Ramos (cell line): Measurements from ENCODE around the gene MICAL3.

Experiments used
- in situ Hi-C: fragments of 300-500 bp; cut with MboI; formaldehyde crosslinking; loops from one replicate; pipeline ENCODE4 v1.14.3; 2022; ENCODE audit warnings: low sequenced_read_pairs; ENCODE audit not compliant: unreplicated experiment

MICAL3 gene

GRCh38 chr22:17957204-17957603 lies 67.2 kb downstream of the MICAL3 start:
- in situ Hi-C loops = no loop called here

GRCh38 chr22:17956630-17957029 lies 67.7 kb downstream of the MICAL3 start:
- in situ Hi-C loops = no loop called here

GRCh38 chr22:17955590-17956379 lies 68.6 kb downstream of the MICAL3 start:
- in situ Hi-C loops = no loop called here

GRCh38 chr22:17954860-17955587 lies 69.3 kb downstream of the MICAL3 start:
- in situ Hi-C loops = no loop called here

- in situ Hi-C loops = no loop called here
Observed at GRCh38 chr22:17954200-17954859, 70.0 kb downstream of the MICAL3 start.

- in situ Hi-C loops = no loop called here
Observed at GRCh38 chr22:17953147-17953546, 71.2 kb downstream of the MICAL3 start.

GRCh38 chr22:17952273-17952801 lies 72.0 kb downstream of the MICAL3 start:
- in situ Hi-C loops = no loop called here

GRCh38 chr22:17951315-17951714 lies 73.0 kb downstream of the MICAL3 start:
- in situ Hi-C loops = no loop called here

- in situ Hi-C loops = no loop called here
Observed at GRCh38 chr22:17950651-17951214, 73.6 kb downstream of the MICAL3 start.

- in situ Hi-C loops = no loop called here
Observed at GRCh38 chr22:17949642-17950473, 74.5 kb downstream of the MICAL3 start.

- in situ Hi-C loops = no loop called here
Observed at GRCh38 chr22:17948101-17948500, 76.3 kb downstream of the MICAL3 start.

GRCh38 chr22:17946662-17947367 lies 77.5 kb downstream of the MICAL3 start:
- in situ Hi-C loops = no loop called here

- in situ Hi-C loops = no loop called here
Observed at GRCh38 chr22:17945888-17946648, 78.3 kb downstream of the MICAL3 start.

GRCh38 chr22:17945156-17945887 lies 79.0 kb downstream of the MICAL3 start:
- in situ Hi-C loops = no loop called here

GRCh38 chr22:17944256-17944655 lies 80.1 kb downstream of the MICAL3 start:
- in situ Hi-C loops = no loop called here

- in situ Hi-C loops = no loop called here
Observed at GRCh38 chr22:17943533-17944249, 80.7 kb downstream of the MICAL3 start.

GRCh38 chr22:17942721-17943120 lies 81.6 kb downstream of the MICAL3 start:
- in situ Hi-C loops = no loop called here
